WERI-Rb-1 (cell line): ENCODE measurements around the gene ACVR1C.

Experiments used
- DNase-seq: peaks from one replicate; pipeline ENCODE4 v3.0.0-alpha.2; 2020
- H3K27ac ChIP-seq: fragments of 250-450 bp; sonication (Bioruptor Pico); 2 replicates; pipeline ENCODE4 v1.5.1; 2020; ENCODE audit warnings: mild to moderate bottlenecking, moderate library complexity
- H3K27me3 ChIP-seq: fragments of 250-450 bp; sonication (Bioruptor Pico); 2 replicates; pipeline ENCODE4 v1.5.1; 2021; ENCODE audit warnings: mild to moderate bottlenecking, low read depth, moderate library complexity; ENCODE audit not compliant: insufficient read depth, severe bottlenecking
- H3K36me3 ChIP-seq: fragments of 250-450 bp; sonication (Bioruptor Pico); 2 replicates; pipeline ENCODE4 v1.5.1; 2020; ENCODE audit warnings: mild to moderate bottlenecking, moderate library complexity
- H3K4me3 ChIP-seq: 2 replicates; pipeline ENCODE4 v1.5.1; 2011; ENCODE audit warnings: low read depth, mild to moderate bottlenecking, control low read depth, low read length
- H3K9me3 ChIP-seq: fragments of 250-450 bp; sonication (Bioruptor Pico); 2 replicates; pipeline ENCODE4 v1.5.1; 2021; ENCODE audit warnings: mild to moderate bottlenecking, moderate library complexity; ENCODE audit not compliant: severe bottlenecking
- TF ChIP-seq, protein P1 (sequence below): IDR thresholded peaks from 2 replicates; pipeline ENCODE4 v1.5.1; 2011; ENCODE audit warnings: low read depth, mild to moderate bottlenecking, control low read depth, inconsistent platforms, low read length

Gene ACVR1C

DNA sequence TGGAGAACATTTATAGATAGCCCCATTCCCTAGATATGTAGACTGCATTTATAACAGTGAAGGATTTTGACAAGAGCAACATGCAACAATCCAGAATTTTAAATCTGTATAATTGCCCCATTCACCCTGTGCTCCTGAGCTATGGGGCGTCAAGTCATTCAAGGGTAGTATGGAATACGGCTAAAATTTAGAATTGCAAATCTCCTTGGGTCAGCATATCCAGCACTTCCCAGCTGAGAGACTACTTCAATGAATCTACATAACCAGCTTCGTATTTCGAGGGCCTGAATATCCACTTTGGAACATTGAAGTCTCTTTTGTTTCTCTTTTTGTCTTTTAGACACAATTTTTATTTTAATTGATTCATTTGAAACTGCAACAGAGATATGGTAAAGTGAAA is 28.4 kb upstream of the ACVR1C start:
- Histone ChIP-seq H3K27me3 (no peaks in the 10 kb centered on the region), H3K27ac (no peak overlapping the region), H3K36me3 (no peaks in the 10 kb centered on the region), H3K4me3 (no peak overlapping the region), H3K9me3 (no peaks in the 10 kb centered on the region)
- DNase-seq: no peak
- TF ChIP-seq, protein P1, sequence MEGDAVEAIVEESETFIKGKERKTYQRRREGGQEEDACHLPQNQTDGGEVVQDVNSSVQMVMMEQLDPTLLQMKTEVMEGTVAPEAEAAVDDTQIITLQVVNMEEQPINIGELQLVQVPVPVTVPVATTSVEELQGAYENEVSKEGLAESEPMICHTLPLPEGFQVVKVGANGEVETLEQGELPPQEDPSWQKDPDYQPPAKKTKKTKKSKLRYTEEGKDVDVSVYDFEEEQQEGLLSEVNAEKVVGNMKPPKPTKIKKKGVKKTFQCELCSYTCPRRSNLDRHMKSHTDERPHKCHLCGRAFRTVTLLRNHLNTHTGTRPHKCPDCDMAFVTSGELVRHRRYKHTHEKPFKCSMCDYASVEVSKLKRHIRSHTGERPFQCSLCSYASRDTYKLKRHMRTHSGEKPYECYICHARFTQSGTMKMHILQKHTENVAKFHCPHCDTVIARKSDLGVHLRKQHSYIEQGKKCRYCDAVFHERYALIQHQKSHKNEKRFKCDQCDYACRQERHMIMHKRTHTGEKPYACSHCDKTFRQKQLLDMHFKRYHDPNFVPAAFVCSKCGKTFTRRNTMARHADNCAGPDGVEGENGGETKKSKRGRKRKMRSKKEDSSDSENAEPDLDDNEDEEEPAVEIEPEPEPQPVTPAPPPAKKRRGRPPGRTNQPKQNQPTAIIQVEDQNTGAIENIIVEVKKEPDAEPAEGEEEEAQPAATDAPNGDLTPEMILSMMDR: no peak

DNA sequence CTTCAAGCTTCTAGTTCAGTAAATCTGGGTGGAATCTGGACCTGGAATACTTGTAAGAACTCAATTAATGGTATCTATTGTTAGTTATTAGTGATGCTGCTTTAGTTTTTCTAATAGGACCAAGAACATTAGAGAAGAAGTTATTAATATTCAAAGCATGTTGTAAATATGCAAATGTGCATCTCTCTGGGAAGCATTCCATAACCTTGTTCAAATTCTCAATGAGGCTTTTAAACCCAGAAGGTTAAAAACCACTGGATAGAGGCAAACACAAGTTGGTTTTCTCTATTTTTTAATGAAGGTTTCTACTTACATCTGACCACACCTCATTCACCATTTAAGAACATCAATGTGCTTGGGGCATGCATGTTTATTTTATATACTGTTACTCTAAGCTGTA is 16.1 kb upstream of the ACVR1C start:
- no peak for DNase-seq
- Histone ChIP-seq H3K27ac (no peak overlapping the region), H3K4me3 (no peak overlapping the region), H3K9me3 (no peaks in the 10 kb centered on the region), H3K27me3 (no peaks in the 10 kb centered on the region), H3K36me3 (no peaks in the 10 kb centered on the region)
- TF ChIP-seq, protein P1: no peak

GRCh38 chr2:157631861-157632260 is 3.2 kb upstream of the ACVR1C start:
- peaks cover 2% of the 10 kb centered on the region for H3K27me3 ChIP-seq
- H3K9me3 ChIP-seq: no peaks in the 10 kb centered on the region
- TF ChIP-seq, protein P1: no peak
- no peak overlapping the region for H3K4me3 ChIP-seq
- H3K36me3 ChIP-seq: no peaks in the 10 kb centered on the region
- no peak overlapping the region for H3K27ac ChIP-seq
- DNase-seq: no peak

DNA sequence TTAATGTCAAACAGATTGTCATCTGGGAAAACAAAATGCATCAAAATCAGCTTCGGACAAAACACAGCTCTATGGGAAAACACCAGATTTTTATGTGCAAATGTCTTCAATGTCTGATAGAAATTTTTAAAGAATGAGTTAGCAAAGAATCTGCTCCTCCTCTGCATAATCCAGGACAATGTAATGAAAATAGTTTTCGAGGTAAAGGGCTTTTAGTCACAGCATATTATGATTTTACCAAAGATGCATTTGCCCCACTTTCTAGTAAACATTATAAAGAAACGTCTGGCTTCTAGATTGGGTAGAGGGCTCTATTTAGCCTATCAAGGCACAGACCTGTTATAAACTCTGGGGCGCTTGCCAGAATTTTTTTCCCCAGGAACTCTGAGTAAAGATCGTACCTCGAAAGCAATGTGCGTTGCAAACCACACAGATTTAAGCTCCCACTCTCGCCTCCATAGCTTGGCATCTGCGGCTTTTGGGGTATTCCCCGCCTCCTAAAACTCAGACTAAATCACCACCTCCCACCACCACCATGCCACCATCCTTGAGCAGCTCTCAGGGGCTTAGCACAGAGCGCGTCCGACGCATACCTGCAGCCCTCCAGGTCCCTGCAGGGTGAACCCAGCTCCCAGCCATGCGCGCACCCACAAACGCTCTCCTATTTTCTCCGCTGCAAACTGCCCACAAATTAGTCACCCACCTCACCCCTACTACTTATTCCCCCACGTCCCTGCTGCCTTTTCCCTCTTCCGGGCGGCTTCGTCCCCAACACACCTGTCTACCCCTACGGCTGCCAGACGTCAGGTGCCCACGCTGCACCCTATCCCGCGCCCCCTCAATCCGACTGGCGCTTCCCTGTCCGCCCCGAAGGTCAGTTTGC is 829 bp downstream of the ACVR1C start:
- Histone ChIP-seq H3K9me3 (no peaks in the 10 kb centered on the region), H3K27me3 (peaks cover 2% of the 10 kb centered on the region), H3K36me3 (no peaks in the 10 kb centered on the region), H3K27ac (no peak overlapping the region), H3K4me3 (peak overlapping the region; percentile 59)
- peak; percentile 17 for DNase-seq
- TF ChIP-seq, protein P1: no peak

DNA sequence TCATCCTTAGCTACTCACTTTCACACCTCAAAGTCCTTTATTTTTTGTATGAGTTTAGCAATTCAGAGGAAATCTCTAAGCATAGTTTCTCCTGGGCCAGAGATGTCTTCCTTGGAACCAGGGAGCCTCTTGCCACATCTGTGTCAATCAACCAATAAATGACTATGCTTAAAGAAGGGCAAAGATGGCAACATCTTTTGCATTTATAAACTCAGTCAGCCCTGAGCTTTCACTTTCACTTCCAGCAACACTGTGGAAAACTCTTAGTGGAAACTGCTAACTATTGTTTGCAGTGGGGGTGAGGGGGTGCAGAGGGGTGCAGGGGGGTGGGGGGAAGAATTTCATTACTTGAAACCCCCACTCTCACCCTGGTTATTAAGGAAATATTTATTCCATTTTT is 3.4 kb downstream of the ACVR1C start:
- TF ChIP-seq, protein P1: no peak
- H3K36me3 ChIP-seq: no peaks in the 10 kb centered on the region
- H3K9me3 ChIP-seq: no peaks in the 10 kb centered on the region
- peaks cover 2% of the 10 kb centered on the region for H3K27me3 ChIP-seq
- no peak overlapping the region for H3K27ac ChIP-seq
- no peak for DNase-seq
- no peak overlapping the region for H3K4me3 ChIP-seq

GRCh38 chr2:157620956-157621355 is 7.7 kb downstream of the ACVR1C start:
- no peak for DNase-seq
- no peak overlapping the region for H3K4me3 ChIP-seq
- H3K27ac ChIP-seq: no peak overlapping the region
- no peaks in the 10 kb centered on the region for H3K9me3 ChIP-seq
- TF ChIP-seq, protein P1: no peak
- H3K27me3 ChIP-seq: no peaks in the 10 kb centered on the region
- H3K36me3 ChIP-seq: no peaks in the 10 kb centered on the region
